Liver (tissue), 9 donors: ENCODE data around the gene SECTM1. TPM values are rescaled to one million over a fixed set of nuclear protein-coding genes. Genes with fewer than 3 reads are reported as not detected.

Source experiments
- DNase-seq: peaks from one replicate; pipeline ENCODE4 v3.0.0-alpha.2; 2017; ENCODE audit warnings: low spot score
- H3K27ac ChIP-seq, 2 donors: one replicate each; pipeline ENCODE4 v1.7.0; 2013; ENCODE audit warnings: inconsistent platforms in 2 of 2, low read length in 2 of 2, control low read depth in 1 of 2, low read depth in 1 of 2, mild to moderate bottlenecking in 1 of 2
- H3K27me3 ChIP-seq, 4 donors: one replicate each; pipeline versions ENCODE4 v1.6.1 to v1.7.0; 2013; ENCODE audit warnings: low read length in 3 of 4, inconsistent platforms in 1 of 4, mild to moderate bottlenecking in 1 of 4, moderate library complexity in 1 of 4; ENCODE audit not compliant: control insufficient read depth in 4 of 4, insufficient read depth in 4 of 4
- H3K36me3 ChIP-seq, 4 donors: one replicate each; pipeline versions ENCODE4 v1.6.1 to v1.7.0; 2013; ENCODE audit warnings: low read length in 3 of 4, mild to moderate bottlenecking in 3 of 4, low read depth in 1 of 4, moderate library complexity in 1 of 4; ENCODE audit not compliant: control insufficient read depth in 4 of 4, insufficient read depth in 3 of 4
- H3K4me1 ChIP-seq, 4 donors: one replicate each; pipeline versions ENCODE4 v1.6.1 to v1.7.0; 2013; ENCODE audit warnings: low read length in 3 of 4, mild to moderate bottlenecking in 3 of 4, moderate library complexity in 1 of 4; ENCODE audit not compliant: control insufficient read depth in 4 of 4, insufficient read depth in 4 of 4
- H3K4me3 ChIP-seq, 3 donors: one replicate each; pipeline versions ENCODE4 v1.6.1 to v1.7.0; 2013; ENCODE audit warnings: low read length in 3 of 3, control low read depth in 1 of 3, low read depth in 1 of 3, mild to moderate bottlenecking in 1 of 3
- H3K9ac ChIP-seq, 2 donors: one replicate each; pipeline ENCODE4 v1.7.0; 2013; ENCODE audit warnings: low read length in 2 of 2, mild to moderate bottlenecking in 2 of 2, moderate library complexity in 2 of 2, control low read depth in 1 of 2, low read depth in 1 of 2
- H3K9me3 ChIP-seq, 4 donors: one replicate each; pipeline versions ENCODE4 v1.6.1 to v1.7.0; 2013; ENCODE audit warnings: low read length in 3 of 4; ENCODE audit not compliant: control insufficient read depth in 4 of 4
- EGR1 ChIP-seq, 2 donors: IDR thresholded peaks; 2 replicates each; pipeline ENCODE4 v1.6.1; 2016 to 2018; ENCODE audit warnings: antibody characterized with exemption in 2 of 2, low read depth in 2 of 2
- FOXA1 ChIP-seq: IDR thresholded peaks from 2 replicates; pipeline ENCODE4 v1.6.1; 2016; ENCODE audit warnings: antibody characterized with exemption
- FOXA2 ChIP-seq: IDR thresholded peaks from 2 replicates; pipeline ENCODE4 v1.6.1; 2016; ENCODE audit warnings: antibody characterized with exemption
- GABPA ChIP-seq, 2 donors: IDR thresholded peaks in 1 of 2; conservative IDR thresholded peaks in 1 of 2; 2 replicates each; pipeline ENCODE4 v1.6.1; 2016; ENCODE audit warnings: antibody characterized with exemption in 2 of 2, mild to moderate bottlenecking in 1 of 2, moderate library complexity in 1 of 2
- HNF4A ChIP-seq, 2 donors: conservative IDR thresholded peaks; 2 replicates each; pipeline ENCODE4 v1.6.1; 2016; ENCODE audit warnings: antibody characterized with exemption in 2 of 2, mild to moderate bottlenecking in 2 of 2
- HNF4G ChIP-seq: IDR thresholded peaks from 2 replicates; pipeline ENCODE4 v1.6.1; 2016; ENCODE audit warnings: antibody characterized with exemption
- JUND ChIP-seq, 2 donors: IDR thresholded peaks; 2 replicates each; pipeline ENCODE4 v1.6.1; 2016; ENCODE audit warnings: antibody characterized with exemption in 2 of 2
- NR2F2 ChIP-seq: IDR thresholded peaks from 2 replicates; pipeline ENCODE4 v1.6.1; 2016; ENCODE audit warnings: antibody characterized with exemption
- RAD21 ChIP-seq, 2 donors: IDR thresholded peaks; 2 replicates each; pipeline ENCODE4 v1.6.1; 2016; ENCODE audit warnings: antibody characterized with exemption in 2 of 2, mild to moderate bottlenecking in 2 of 2
- REST ChIP-seq: IDR thresholded peaks from 2 replicates; pipeline ENCODE4 v1.6.1; 2016; ENCODE audit warnings: antibody characterized with exemption, mild to moderate bottlenecking
- RXRA ChIP-seq, 2 donors: IDR thresholded peaks; 2 replicates each; pipeline ENCODE4 v1.6.1; 2017 to 2018; ENCODE audit warnings: antibody characterized with exemption in 2 of 2, mild to moderate bottlenecking in 1 of 2
- SP1 ChIP-seq: IDR thresholded peaks from 2 replicates; pipeline ENCODE4 v1.6.1; 2018; ENCODE audit warnings: antibody characterized with exemption, mild to moderate bottlenecking
- TAF1 ChIP-seq: conservative IDR thresholded peaks from 2 replicates; pipeline ENCODE4 v1.6.1; 2016; ENCODE audit warnings: antibody characterized with exemption, mild to moderate bottlenecking
- YY1 ChIP-seq: IDR thresholded peaks from 2 replicates; pipeline ENCODE4 v1.6.1; 2016; ENCODE audit warnings: antibody characterized with exemption, mild to moderate bottlenecking
- WGBS: extraction: QIAGEN DNeasy Blood & Tissue Kit; methylation state at CpG from one replicate; pipeline ENCODE4 v1.1.7; 2013; 5-methylcytosine and 5-hydroxymethylcytosine counted together
- polyA plus RNA-seq, 2 donors: library from polyadenylated mRNA; stranded (reverse) in 1 of 2; unstranded in 1 of 2; fragments of 200-250 nt in 1 of 2; fragments of >200 nt in 1 of 2; fragmentation: Nextera tagmentation in 1 of 2; extraction: Ambion mirVana in 1 of 2; gene quantifications; one replicate each; pipeline versions ENCODE4 v1.2.1 to v1.2.3, GENCODE V29; 2013 to 2015
- total RNA-seq, 2 donors: library from RNA; depleted of rRNA; stranded (reverse); fragments of >200 nt; gene quantifications; one replicate each; pipeline ENCODE4 v1.2.3, GENCODE V29; 2014
- TF ChIP-seq, protein P1 (sequence below): IDR thresholded peaks from 2 replicates; pipeline ENCODE4 v1.6.1; 2016; ENCODE audit warnings: antibody characterized with exemption
- TF ChIP-seq, protein P2 (sequence below): IDR thresholded peaks from 2 replicates; pipeline ENCODE4 v1.6.1; 2016; ENCODE audit warnings: antibody characterized with exemption
- TF ChIP-seq, protein P3 (sequence below): IDR thresholded peaks from 2 replicates; pipeline ENCODE4 v1.6.1; 2016; ENCODE audit warnings: antibody characterized with exemption
- TF ChIP-seq, protein P4 (sequence below): fragments of 150-350 bp; IDR thresholded peaks from 2 replicates; pipeline ENCODE4 v1.5.1; 2017; ENCODE audit warnings: improper control_type of control experiment, low read depth, low read length; ENCODE audit not compliant: missing input control
- donor health status: healthy.
- donor health status: healthy.
- donor health status: healthy.
- donor health status: healthy.
- donor health status: healthy.

Gene SECTM1
- total and polyA plus RNA-seq, 4 donors, result 1.3 to 14.2 (median 4.6) TPM

DNA sequence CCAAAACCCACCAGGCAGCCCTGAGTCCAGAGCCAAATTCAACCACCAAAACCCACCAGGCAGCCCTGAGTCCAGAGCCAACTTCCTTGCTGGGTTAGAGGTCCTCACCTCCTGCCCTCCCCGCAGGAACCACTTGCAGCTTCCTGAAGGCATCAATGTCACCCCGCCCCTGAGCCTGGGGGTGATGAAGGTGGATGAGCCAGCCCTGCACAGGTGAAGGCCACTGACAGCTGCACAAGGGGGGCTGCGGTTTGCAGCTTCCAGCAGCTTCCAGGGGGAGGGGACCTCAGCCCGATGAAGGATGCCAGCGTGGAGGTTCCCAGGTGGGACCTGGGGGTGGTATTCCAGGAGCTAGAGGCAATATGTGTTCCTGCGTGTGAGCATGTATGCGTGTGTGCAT lies 52.5 kb downstream of the SECTM1 start:
- Histone ChIP-seq H3K27ac (no peak overlapping the region), H3K27me3 (no peaks in the 10 kb centered on the region), H3K36me3 (no peaks in the 10 kb centered on the region), H3K4me3 (no peak overlapping the region), H3K4me1 (no peaks in the 10 kb centered on the region), H3K9me3 (no peaks in the 10 kb centered on the region), H3K9ac (no peak overlapping the region)
- TF ChIP-seq HNF4G (no peak), FOXA2 (no peak), YY1 (no peak), NR2F2 (no peak), TAF1 (no peak), RAD21 (IDR thresholded peaks at IDR 0.05) (no peak), SP1 (no peak), EGR1 (IDR thresholded peaks at IDR 0.05; ENCODE audit: low read depth in 2 of 2) (no peak), FOXA1 (no peak), HNF4A (conservative IDR thresholded peaks at IDR 0.05) (no peak), JUND (IDR thresholded peaks at IDR 0.05) (no peak), REST (no peak), GABPA (IDR thresholded peaks at IDR 0.05 in 1 of 2, conservative IDR thresholded peaks at IDR 0.05 in 1 of 2) (no peak), RXRA (IDR thresholded peaks at IDR 0.05) (no peak)
- TF ChIP-seq, protein P1, sequence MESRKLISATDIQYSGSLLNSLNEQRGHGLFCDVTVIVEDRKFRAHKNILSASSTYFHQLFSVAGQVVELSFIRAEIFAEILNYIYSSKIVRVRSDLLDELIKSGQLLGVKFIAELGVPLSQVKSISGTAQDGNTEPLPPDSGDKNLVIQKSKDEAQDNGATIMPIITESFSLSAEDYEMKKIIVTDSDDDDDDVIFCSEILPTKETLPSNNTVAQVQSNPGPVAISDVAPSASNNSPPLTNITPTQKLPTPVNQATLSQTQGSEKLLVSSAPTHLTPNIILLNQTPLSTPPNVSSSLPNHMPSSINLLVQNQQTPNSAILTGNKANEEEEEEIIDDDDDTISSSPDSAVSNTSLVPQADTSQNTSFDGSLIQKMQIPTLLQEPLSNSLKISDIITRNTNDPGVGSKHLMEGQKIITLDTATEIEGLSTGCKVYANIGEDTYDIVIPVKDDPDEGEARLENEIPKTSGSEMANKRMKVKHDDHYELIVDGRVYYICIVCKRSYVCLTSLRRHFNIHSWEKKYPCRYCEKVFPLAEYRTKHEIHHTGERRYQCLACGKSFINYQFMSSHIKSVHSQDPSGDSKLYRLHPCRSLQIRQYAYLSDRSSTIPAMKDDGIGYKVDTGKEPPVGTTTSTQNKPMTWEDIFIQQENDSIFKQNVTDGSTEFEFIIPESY, result no peak
- TF ChIP-seq, protein P2, sequence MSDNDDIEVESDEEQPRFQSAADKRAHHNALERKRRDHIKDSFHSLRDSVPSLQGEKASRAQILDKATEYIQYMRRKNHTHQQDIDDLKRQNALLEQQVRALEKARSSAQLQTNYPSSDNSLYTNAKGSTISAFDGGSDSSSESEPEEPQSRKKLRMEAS, result no peak
- TF ChIP-seq, protein P3, sequence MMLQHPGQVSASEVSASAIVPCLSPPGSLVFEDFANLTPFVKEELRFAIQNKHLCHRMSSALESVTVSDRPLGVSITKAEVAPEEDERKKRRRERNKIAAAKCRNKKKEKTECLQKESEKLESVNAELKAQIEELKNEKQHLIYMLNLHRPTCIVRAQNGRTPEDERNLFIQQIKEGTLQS, result no peak
- TF ChIP-seq, protein P4, sequence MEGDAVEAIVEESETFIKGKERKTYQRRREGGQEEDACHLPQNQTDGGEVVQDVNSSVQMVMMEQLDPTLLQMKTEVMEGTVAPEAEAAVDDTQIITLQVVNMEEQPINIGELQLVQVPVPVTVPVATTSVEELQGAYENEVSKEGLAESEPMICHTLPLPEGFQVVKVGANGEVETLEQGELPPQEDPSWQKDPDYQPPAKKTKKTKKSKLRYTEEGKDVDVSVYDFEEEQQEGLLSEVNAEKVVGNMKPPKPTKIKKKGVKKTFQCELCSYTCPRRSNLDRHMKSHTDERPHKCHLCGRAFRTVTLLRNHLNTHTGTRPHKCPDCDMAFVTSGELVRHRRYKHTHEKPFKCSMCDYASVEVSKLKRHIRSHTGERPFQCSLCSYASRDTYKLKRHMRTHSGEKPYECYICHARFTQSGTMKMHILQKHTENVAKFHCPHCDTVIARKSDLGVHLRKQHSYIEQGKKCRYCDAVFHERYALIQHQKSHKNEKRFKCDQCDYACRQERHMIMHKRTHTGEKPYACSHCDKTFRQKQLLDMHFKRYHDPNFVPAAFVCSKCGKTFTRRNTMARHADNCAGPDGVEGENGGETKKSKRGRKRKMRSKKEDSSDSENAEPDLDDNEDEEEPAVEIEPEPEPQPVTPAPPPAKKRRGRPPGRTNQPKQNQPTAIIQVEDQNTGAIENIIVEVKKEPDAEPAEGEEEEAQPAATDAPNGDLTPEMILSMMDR, result no peak
- WGBS, result 85% methylated on average over 7 of the region's 7 CpGs
- no peak for DNase-seq
